CD8-positive, alpha-beta memory T cell (primary cell): Measurements from ENCODE around the gene LYRM2. TPM values are rescaled to one million over a fixed set of nuclear protein-coding genes. Genes with fewer than 3 reads are reported as not detected.

Experiments used
- CTCF ChIA-PET: fragments of 350-600 bp; sonication (Branson Sonifier 250); formaldehyde crosslinking; loops from one replicate; lab custom pipeline; 2021; ENCODE audit warnings: antibody characterized with exemption; lab: Charles Lee
- POLR2A ChIA-PET: fragments of 350-600 bp; sonication (Branson Sonifier 250); formaldehyde crosslinking; loops from one replicate; lab custom pipeline; 2021; ENCODE audit warnings: antibody characterized with exemption; lab: Charles Lee
- DNase-seq, 5 donors: peaks; one replicate each; pipeline versions ENCODE4 v3.0.0 to v3.0.0-alpha.2; 2020 to 2022; ENCODE audit warnings: mixed read lengths in 1 of 5
- H3K27ac ChIP-seq: one replicate; pipeline ENCODE4 v1.7.0; 2013; ENCODE audit warnings: low read depth, mild to moderate bottlenecking, low read length, moderate library complexity
- H3K27me3 ChIP-seq: 2 replicates; pipeline ENCODE4 v1.7.0; 2013; ENCODE audit warnings: low read length, mild to moderate bottlenecking; ENCODE audit not compliant: insufficient read depth, poor library complexity, severe bottlenecking
- H3K36me3 ChIP-seq: 2 replicates; pipeline ENCODE4 v1.7.0; 2013; ENCODE audit warnings: mild to moderate bottlenecking, low read length, moderate library complexity; ENCODE audit not compliant: insufficient read depth
- H3K4me1 ChIP-seq: 2 replicates; pipeline ENCODE4 v1.7.0; 2013; ENCODE audit warnings: mild to moderate bottlenecking, low read length, moderate library complexity; ENCODE audit not compliant: insufficient read depth
- H3K4me3 ChIP-seq: 2 replicates; pipeline ENCODE4 v1.7.0; 2013; ENCODE audit warnings: mild to moderate bottlenecking, low read length
- H3K9me3 ChIP-seq: 2 replicates; pipeline ENCODE4 v1.7.0; 2013; ENCODE audit warnings: mild to moderate bottlenecking, low read length
- H3K27ac Mint-ChIP-seq, 8 donors: one replicate each; pipeline ENCODE4 v1.8.0; 2020 to 2021; ENCODE audit warnings: mixed read lengths in 8 of 8, mild to moderate bottlenecking in 6 of 8, inconsistent platforms in 3 of 8, moderate library complexity in 3 of 8
- H3K27me3 Mint-ChIP-seq, 2 donors: one replicate each; pipeline ENCODE4 v1.8.0; 2020 to 2021; ENCODE audit warnings: mixed read lengths in 2 of 2, mild to moderate bottlenecking in 1 of 2, moderate library complexity in 1 of 2
- H3K36me3 Mint-ChIP-seq, 3 donors: one replicate each; pipeline ENCODE4 v1.8.0; 2020 to 2021; ENCODE audit warnings: mixed read lengths in 3 of 3, inconsistent platforms in 1 of 3, mild to moderate bottlenecking in 1 of 3
- H3K4me1 Mint-ChIP-seq, 3 donors: one replicate each; pipeline ENCODE4 v1.8.0; 2020 to 2021; ENCODE audit warnings: mixed read lengths in 3 of 3, inconsistent platforms in 1 of 3, mild to moderate bottlenecking in 1 of 3
- H3K4me3 Mint-ChIP-seq, 7 donors: one replicate each; pipeline ENCODE4 v1.8.0; 2020 to 2021; ENCODE audit warnings: mixed read lengths in 7 of 7, mild to moderate bottlenecking in 6 of 7, moderate library complexity in 4 of 7, inconsistent platforms in 2 of 7
- H3K9me3 Mint-ChIP-seq, 5 donors: one replicate each; pipeline ENCODE4 v1.8.0; 2020 to 2022; ENCODE audit warnings: mixed read lengths in 5 of 5, mild to moderate bottlenecking in 3 of 5, moderate library complexity in 2 of 5, inconsistent platforms in 1 of 5
- polyA plus RNA-seq: library from polyadenylated mRNA; unstranded; fragments of 300-500 nt; fragmentation: Illumina TruSeq; gene quantifications from one replicate; pipeline ENCODE4 v1.2.3, GENCODE V29; 2021
- total RNA-seq, 2 experiments: library from RNA; stranded (reverse); gene quantifications; one replicate each; pipeline ENCODE4 v1.2.3, GENCODE V29; 2021

The LYRM2 gene
- total and polyA plus RNA-seq, 3 experiments from 2014 or later = 42.8 to 85.6 (median 46.2) TPM

DNA sequence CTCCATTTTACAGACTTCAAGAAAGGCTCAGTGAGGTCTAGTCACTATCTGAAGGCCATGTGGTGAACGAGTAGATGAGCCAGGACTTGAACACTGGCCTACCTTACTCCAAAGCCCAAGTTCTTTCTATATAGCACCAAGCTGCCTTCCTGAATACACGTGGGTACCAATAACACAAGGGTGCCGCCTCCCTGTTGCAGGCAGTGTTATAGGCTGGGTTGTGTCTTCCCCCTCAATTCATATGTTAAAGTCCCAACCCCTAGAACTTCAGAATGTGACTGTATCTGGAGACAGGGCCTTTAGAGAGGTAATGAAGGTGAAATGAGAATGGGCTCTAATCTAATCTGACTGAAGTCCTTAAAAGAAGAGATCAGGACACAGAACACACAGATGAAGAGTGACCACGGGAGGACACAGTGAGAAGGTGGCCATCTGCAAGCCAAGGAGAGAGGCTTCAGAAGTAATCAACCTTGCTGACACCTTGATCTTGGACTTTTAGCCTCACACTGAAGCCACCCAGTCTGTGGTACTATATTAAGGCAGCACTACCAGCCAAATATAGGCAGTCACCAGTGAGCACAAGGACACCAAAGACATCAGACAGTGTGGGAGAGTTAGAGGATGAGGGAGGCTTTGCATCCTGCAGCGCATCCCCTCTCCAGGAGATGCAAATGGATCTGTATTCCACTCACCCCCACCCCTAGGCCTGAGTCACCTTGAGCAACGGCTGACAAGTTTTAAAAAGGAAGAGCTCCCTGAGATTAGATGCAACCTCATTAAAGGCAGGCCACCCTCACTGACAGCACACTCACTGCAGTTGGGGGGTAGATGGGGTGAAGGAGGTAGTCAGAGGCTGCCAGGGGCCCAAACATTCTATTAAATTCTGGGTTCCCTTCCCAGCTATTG lies 40.9 kb upstream of the LYRM2 start:
- POLR2A ChIA-PET = no interaction called here
- H3K27me3 Mint-ChIP-seq = no peaks in the 10 kb centered on the region
- peaks cover 21 to 89% (median 27%) of the 10 kb centered on the region in 3 donors for H3K36me3 Mint-ChIP-seq
- no peak overlapping the region for H3K4me3 ChIP-seq
- DNase-seq = no peak
- no peaks in the 10 kb centered on the region for H3K9me3 Mint-ChIP-seq
- H3K36me3 ChIP-seq = peaks cover 66% of the 10 kb centered on the region
- CTCF ChIA-PET = no interaction called here
- no peak overlapping the region for H3K27ac ChIP-seq
- H3K4me3 Mint-ChIP-seq = no peak overlapping the region
- H3K4me1 Mint-ChIP-seq = no peaks in the 10 kb centered on the region
- no peaks in the 10 kb centered on the region for H3K9me3 ChIP-seq
- H3K4me1 ChIP-seq = no peaks in the 10 kb centered on the region
- H3K27me3 ChIP-seq = no peaks in the 10 kb centered on the region
- peak overlapping the region in 3 of 8 donors; percentile 22 to 70 (median 68) for H3K27ac Mint-ChIP-seq

DNA sequence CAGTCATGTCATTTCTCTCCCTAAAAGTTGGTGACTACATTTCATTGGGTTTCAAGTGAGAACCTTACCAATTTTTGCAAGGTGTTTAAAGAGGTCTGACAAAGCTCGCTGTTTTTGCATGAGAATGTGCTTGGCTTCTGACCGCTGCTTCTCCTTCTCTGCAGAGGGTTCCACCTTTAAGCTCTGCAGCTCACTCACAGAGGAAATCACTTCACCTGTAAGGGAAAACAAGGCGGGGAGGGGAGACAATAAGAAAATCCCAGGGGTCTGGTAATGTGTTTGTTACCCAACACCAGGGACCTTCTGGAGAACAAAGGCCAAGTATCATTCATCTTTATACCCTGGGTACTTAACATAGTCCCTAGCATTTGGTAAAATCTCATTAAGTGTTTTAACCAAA lies 40.0 kb upstream of the LYRM2 start:
- H3K36me3 ChIP-seq = peaks cover 70% of the 10 kb centered on the region
- H3K4me1 ChIP-seq = no peaks in the 10 kb centered on the region
- no peaks in the 10 kb centered on the region for H3K27me3 ChIP-seq
- peaks cover 21 to 90% (median 27%) of the 10 kb centered on the region in 3 donors for H3K36me3 Mint-ChIP-seq
- ChIA-PET POLR2A (no interaction called here), CTCF (no interaction called here)
- no peak overlapping the region for H3K4me3 ChIP-seq
- no peak overlapping the region for H3K4me3 Mint-ChIP-seq
- H3K9me3 ChIP-seq = no peaks in the 10 kb centered on the region
- H3K27ac Mint-ChIP-seq = peak overlapping the region in 1 of 8 donors; percentile 58
- H3K27me3 Mint-ChIP-seq = no peaks in the 10 kb centered on the region
- no peaks in the 10 kb centered on the region for H3K4me1 Mint-ChIP-seq
- no peaks in the 10 kb centered on the region for H3K9me3 Mint-ChIP-seq
- DNase-seq = no peak
- no peak overlapping the region for H3K27ac ChIP-seq

DNA sequence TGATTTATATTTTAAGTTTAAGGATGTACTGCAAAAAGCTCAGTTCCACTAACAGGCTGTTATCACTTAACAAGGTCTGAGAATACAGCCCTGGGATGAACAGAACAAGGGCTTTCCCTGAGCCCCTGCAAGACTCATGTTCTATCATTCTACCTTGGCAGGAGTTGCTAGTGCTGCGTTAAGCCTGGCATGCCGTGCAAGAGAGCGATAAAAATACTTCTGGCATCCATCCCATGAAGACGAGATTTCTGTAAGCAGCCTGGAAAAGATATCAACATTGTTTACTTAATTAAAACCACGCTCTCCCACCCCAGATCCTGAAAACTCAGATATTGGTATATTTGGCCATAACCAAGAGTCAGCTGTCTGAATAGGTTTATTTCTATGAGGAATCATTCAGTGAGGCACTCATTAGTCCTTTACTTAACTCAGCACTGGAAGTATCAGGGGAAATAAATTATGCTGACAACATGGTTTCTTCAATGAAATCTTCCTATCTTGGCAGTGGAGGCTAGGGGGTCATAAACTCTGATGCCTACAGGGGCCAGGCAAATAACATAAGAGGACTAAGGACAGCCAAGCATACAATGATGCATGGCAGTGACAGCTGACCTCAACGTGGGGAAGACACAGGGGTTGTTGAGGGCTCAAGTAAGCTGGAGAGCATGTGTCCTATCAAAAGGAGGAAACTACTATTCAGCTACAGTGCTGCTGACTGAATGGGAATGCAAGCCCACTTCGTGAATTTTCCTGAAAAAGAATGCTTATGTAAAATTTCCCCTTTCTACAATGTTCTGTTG lies 37.6 kb upstream of the LYRM2 start:
- H3K9me3 ChIP-seq = no peaks in the 10 kb centered on the region

GRCh38 chr6:89670935-89671565 lies 32.5 kb upstream of the LYRM2 start:
- no peaks in the 10 kb centered on the region for H3K4me1 ChIP-seq
- no peak for DNase-seq
- Mint-ChIP-seq H3K4me3 (no peak overlapping the region), H3K9me3 (no peaks in the 10 kb centered on the region), H3K27me3 (no peaks in the 10 kb centered on the region), H3K4me1 (no peaks in the 10 kb centered on the region), H3K27ac (peak overlapping the region in 2 of 8 donors; percentile 21 to 64), H3K36me3 (peaks cover 16 to 93% (median 35%) of the 10 kb centered on the region in 3 donors)
- H3K4me3 ChIP-seq = no peak overlapping the region
- ChIA-PET POLR2A (no interaction called here), CTCF (no interaction called here)
- H3K27ac ChIP-seq = no peak overlapping the region
- peaks cover 45% of the 10 kb centered on the region for H3K36me3 ChIP-seq
- H3K9me3 ChIP-seq = no peaks in the 10 kb centered on the region
- no peaks in the 10 kb centered on the region for H3K27me3 ChIP-seq

More for the DNA sequence above, 37.6 kb upstream of the LYRM2 start:
- no peak overlapping the region for H3K4me3 ChIP-seq
- POLR2A ChIA-PET = no interaction called here
- Mint-ChIP-seq H3K4me3 (no peak overlapping the region), H3K36me3 (peaks cover 25 to 92% (median 36%) of the 10 kb centered on the region in 3 donors), H3K4me1 (no peaks in the 10 kb centered on the region), H3K27ac (peak overlapping the region in 1 of 8 donors; percentile 52), H3K27me3 (no peaks in the 10 kb centered on the region), H3K9me3 (no peaks in the 10 kb centered on the region)
- peaks cover 80% of the 10 kb centered on the region for H3K36me3 ChIP-seq
- H3K4me1 ChIP-seq = no peaks in the 10 kb centered on the region
- H3K27me3 ChIP-seq = no peaks in the 10 kb centered on the region
- DNase-seq = no peak
- CTCF ChIA-PET = interaction anchor here (1.7 kb wide), 1 partner anchor 15 kb away, joined by 3 read pairs; no protein-coding TSS in a partner anchor
- no peak overlapping the region for H3K27ac ChIP-seq

- H3K27me3 Mint-ChIP-seq = no peaks in the 10 kb centered on the region
- no peak overlapping the region for H3K27ac ChIP-seq
- H3K9me3 ChIP-seq = no peaks in the 10 kb centered on the region
- ChIA-PET CTCF (interaction anchor here (0.8 kb wide), 1 partner anchor 297 kb away, joined by 3 read pairs; no protein-coding TSS in a partner anchor), POLR2A (interaction anchor here (0.7 kb wide), 1 partner anchor 706 kb away, joined by 3 read pairs; no protein-coding TSS in a partner anchor)
- H3K4me1 ChIP-seq = no peaks in the 10 kb centered on the region
- peaks cover 27% of the 10 kb centered on the region for H3K36me3 ChIP-seq
- H3K36me3 Mint-ChIP-seq = peaks cover 7 to 88% (median 26%) of the 10 kb centered on the region in 3 donors
- no peaks in the 10 kb centered on the region for H3K27me3 ChIP-seq
- H3K4me3 Mint-ChIP-seq = no peak overlapping the region
- no peak overlapping the region for H3K4me3 ChIP-seq
- no peaks in the 10 kb centered on the region for H3K4me1 Mint-ChIP-seq
- no peaks in the 10 kb centered on the region for H3K9me3 Mint-ChIP-seq
- DNase-seq = no peak
- H3K27ac Mint-ChIP-seq = no peak overlapping the region
These were observed 30.5 kb upstream of the LYRM2 start for GRCh38 chr6:89669002-89669401.

GRCh38 chr6:89667872-89668556 lies 29.5 kb upstream of the LYRM2 start:
- Mint-ChIP-seq H3K4me1 (no peaks in the 10 kb centered on the region), H3K4me3 (no peak overlapping the region), H3K36me3 (peaks cover 7 to 89% (median 24%) of the 10 kb centered on the region in 3 donors), H3K27me3 (no peaks in the 10 kb centered on the region), H3K27ac (peak overlapping the region in 3 of 8 donors; percentile 11 to 86 (median 16)), H3K9me3 (no peaks in the 10 kb centered on the region)
- no peaks in the 10 kb centered on the region for H3K4me1 ChIP-seq
- DNase-seq = no peak
- peaks cover 27% of the 10 kb centered on the region for H3K36me3 ChIP-seq
- H3K4me3 ChIP-seq = no peak overlapping the region
- ChIA-PET CTCF (no interaction called here), POLR2A (no interaction called here)
- no peaks in the 10 kb centered on the region for H3K27me3 ChIP-seq
- H3K27ac ChIP-seq = no peak overlapping the region
- no peaks in the 10 kb centered on the region for H3K9me3 ChIP-seq

DNA sequence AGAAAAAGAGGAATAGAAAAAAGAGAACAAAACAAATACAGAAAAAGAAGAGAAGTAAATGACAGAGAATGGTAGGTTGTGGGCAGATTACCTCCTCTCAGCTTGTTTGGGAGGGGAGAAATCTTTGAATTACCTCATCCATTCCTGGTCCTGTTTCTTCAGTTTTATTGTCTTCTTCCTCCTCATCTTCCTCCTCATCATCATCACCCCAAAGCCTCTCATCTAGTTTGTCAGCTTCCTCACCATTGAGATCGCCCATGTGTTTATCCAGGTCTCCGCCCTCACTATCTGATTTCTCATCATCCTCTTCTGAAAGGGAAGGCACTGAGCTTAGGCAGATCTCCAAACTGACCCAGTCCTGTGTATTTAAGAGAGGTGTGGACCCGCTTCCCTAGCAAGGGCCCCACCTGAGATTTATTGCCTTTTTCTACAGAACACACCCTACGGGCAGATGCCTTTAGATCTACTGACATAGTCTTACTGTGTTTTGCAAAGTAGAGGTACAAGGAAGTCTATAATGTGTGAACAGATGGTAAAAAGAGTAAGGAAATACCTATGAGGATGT lies 24.2 kb upstream of the LYRM2 start:
- CTCF ChIA-PET = interaction anchor here (2.0 kb wide), 1 partner anchor 230 kb away, joined by 4 read pairs; no protein-coding TSS in a partner anchor
- Mint-ChIP-seq H3K27me3 (no peaks in the 10 kb centered on the region), H3K36me3 (peaks cover 13 to 83% (median 27%) of the 10 kb centered on the region in 3 donors), H3K4me1 (no peaks in the 10 kb centered on the region), H3K27ac (peak overlapping the region in 3 of 8 donors; percentile 7 to 81 (median 40)), H3K4me3 (peak overlapping the region in 1 of 7 donors; percentile 19), H3K9me3 (no peaks in the 10 kb centered on the region)
- H3K27me3 ChIP-seq = no peaks in the 10 kb centered on the region
- no peaks in the 10 kb centered on the region for H3K9me3 ChIP-seq
- H3K4me1 ChIP-seq = no peaks in the 10 kb centered on the region
- peaks cover 40% of the 10 kb centered on the region for H3K36me3 ChIP-seq
- POLR2A ChIA-PET = no interaction called here
- no peak overlapping the region for H3K27ac ChIP-seq
- no peak overlapping the region for H3K4me3 ChIP-seq
- no peak for DNase-seq
